ENCODE measurements around the gene FBXL17.

The FBXL17 gene

DNA sequence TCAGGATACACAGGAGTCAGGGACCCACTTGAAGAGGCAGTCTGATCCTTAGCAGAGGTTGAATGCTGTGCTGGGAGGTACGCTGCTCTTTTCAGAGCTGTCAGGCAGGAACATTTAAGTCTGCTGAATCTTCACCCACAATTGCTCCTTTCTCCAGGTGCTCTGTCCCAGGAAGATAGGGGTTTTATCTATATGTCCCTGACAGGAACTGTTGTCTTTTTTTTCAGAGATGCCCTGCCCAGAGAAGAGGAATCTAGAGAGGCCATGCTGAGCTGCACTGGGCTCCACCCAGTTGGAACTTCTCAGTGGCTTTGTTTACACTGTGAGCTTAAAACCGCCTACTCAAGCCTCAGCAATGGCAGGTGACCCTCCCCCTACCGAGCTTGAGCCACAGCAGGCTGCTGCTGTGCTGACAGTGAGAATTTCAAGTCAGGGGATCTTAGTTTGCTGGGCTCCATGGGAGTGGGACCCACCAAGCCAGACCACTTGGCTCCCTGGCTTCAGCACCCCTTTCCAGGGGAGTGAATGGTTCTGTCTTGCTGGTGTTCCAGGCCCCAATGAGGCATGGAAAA is 169.0 kb downstream of the FBXL17 start:
- DNase-seq (ENCODE audit: low read depth) = no peak
- H3K4me3 ChIP-seq (ENCODE audit: low read depth, low read length) = no peak overlapping the region
- TF ChIP-seq, protein P1, sequence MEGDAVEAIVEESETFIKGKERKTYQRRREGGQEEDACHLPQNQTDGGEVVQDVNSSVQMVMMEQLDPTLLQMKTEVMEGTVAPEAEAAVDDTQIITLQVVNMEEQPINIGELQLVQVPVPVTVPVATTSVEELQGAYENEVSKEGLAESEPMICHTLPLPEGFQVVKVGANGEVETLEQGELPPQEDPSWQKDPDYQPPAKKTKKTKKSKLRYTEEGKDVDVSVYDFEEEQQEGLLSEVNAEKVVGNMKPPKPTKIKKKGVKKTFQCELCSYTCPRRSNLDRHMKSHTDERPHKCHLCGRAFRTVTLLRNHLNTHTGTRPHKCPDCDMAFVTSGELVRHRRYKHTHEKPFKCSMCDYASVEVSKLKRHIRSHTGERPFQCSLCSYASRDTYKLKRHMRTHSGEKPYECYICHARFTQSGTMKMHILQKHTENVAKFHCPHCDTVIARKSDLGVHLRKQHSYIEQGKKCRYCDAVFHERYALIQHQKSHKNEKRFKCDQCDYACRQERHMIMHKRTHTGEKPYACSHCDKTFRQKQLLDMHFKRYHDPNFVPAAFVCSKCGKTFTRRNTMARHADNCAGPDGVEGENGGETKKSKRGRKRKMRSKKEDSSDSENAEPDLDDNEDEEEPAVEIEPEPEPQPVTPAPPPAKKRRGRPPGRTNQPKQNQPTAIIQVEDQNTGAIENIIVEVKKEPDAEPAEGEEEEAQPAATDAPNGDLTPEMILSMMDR (IDR thresholded peaks at IDR 0.05; ENCODE audit: control insufficient read depth, extremely low read depth, insufficient read depth) = no peak

DNA sequence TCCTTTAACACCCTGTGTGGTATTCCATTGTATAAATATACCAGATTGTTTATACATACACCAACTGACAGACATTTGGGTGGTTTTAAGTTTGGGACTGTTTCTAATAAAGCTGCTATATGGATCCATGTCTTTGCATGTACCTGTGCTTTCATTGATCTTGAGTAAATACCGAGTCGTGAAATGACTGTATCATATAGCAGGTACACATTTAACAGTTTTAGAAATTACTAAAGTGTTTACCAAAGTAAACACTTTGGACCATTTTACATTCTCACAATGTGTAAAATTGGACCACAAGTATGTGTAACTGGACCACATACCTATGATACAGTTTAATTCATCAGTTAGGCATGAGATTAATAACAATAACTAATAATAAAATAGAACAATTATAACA is 175.2 kb downstream of the FBXL17 start:
- H3K4me3 ChIP-seq (ENCODE audit: low read depth, low read length) = no peak overlapping the region
- DNase-seq (ENCODE audit: low read depth) = no peak
- TF ChIP-seq, protein P1 (IDR thresholded peaks at IDR 0.05; ENCODE audit: control insufficient read depth, extremely low read depth, insufficient read depth) = no peak

DNA sequence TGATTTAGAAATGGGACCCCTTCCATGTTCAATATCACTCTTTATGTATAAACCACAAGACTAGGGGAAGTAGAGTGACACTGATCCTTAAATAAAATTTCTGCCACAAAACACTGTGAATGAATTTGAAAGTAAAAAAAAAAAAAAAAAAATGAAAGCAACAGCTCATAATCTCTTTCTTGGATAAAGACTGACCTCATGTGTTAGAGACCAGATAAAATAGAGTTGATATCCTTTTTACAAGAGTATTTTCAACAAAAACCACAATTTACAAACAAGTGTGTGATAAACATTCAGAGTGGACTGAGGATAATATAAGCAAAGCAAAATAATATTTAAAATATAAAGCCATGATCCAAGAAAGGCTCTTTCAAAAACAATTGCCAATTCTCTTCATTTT is 180.2 kb downstream of the FBXL17 start:
- H3K4me3 ChIP-seq (ENCODE audit: low read depth, low read length) = no peak overlapping the region
- no peak for DNase-seq (ENCODE audit: low read depth)
- TF ChIP-seq, protein P1 (IDR thresholded peaks at IDR 0.05; ENCODE audit: control insufficient read depth, extremely low read depth, insufficient read depth) = no peak

DNA sequence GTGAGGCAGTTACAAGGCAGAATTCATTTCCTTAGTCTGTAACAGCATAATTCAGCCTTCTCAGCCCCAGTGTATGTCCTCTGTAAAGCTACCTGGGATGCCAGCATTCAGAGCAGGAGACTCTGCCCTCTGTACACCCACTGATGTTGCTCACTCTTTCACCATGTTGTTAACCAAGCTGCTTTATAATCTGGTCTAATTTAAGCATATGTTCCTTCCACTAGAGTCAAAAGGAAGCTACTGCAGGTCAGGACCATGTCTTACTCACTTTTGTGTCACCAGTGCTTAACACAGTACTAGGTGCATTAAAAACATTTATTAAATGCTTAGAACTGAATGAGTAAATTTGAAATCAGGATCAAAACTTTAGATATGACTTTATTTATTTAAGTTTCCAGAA is 185.6 kb downstream of the FBXL17 start:
- TF ChIP-seq, protein P1 (IDR thresholded peaks at IDR 0.05; ENCODE audit: control insufficient read depth, extremely low read depth, insufficient read depth) = no peak
- no peak overlapping the region for H3K4me3 ChIP-seq (ENCODE audit: low read depth, low read length)
- DNase-seq (ENCODE audit: low read depth) = no peak

DNA sequence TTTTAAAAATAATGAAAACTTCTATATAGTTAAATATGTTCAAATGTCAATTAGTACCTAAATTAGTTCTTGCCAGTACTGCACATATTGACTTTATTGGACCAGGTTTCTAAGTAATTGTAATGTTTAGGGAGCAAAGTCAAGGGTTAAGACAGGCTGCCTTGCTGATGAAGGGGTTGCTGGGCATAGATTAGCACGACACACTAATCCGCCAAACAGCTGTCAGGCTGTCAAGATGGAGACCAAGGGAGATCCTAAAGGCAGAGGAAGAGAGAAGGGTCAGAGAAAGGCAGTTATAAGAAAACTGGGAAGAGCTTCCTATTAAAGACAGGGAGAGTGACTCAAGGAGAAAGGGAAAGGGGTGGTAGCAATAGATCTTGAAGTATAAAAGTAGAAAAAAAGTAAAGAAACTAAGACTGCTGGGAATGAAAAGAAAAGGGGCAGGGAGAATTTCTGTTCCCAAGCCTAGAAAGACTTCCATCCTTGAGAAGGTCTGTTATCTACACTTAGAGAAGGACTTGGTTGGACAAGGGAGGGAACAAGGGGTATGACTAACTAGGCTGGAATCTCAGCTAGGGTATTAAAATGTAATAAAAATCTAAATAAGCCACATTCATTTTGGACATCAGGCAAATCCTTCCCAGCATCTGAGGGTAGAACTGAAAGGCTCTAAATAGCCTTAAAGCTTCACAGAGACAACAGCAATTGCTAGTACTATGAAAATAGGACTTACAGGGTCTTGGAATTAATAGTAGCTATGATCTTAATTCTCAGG is 188.7 kb downstream of the FBXL17 start:
- no peak overlapping the region for H3K4me3 ChIP-seq (ENCODE audit: low read depth, low read length)
- TF ChIP-seq, protein P1 (IDR thresholded peaks at IDR 0.05; ENCODE audit: control insufficient read depth, extremely low read depth, insufficient read depth) = no peak
- no peak for DNase-seq (ENCODE audit: low read depth)

DNA sequence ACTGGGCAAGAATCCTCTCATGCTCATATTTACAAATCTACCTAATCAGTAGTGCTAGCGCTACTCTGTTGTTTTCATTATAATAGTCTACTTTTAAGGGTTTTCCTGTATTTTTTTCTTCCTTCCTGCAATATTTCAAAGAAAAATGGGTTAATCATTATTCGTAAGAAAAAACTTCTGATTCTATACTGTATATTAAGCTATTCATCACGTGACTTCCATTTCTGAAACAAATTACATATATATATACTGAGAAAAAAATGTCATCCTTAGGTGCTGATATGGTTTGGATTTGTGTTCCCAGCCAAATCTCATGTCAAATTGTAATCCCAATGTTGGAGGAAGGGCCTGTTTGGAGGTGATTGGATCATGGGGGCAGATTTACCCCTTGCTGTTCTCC is 197.0 kb downstream of the FBXL17 start:
- TF ChIP-seq, protein P1 (IDR thresholded peaks at IDR 0.05; ENCODE audit: control insufficient read depth, extremely low read depth, insufficient read depth) = no peak
- no peak overlapping the region for H3K4me3 ChIP-seq (ENCODE audit: low read depth, low read length)
- no peak for DNase-seq (ENCODE audit: low read depth)
